CD4-positive, alpha-beta T cell treated with Interferon gamma for 1 hour (primary cell): ENCODE data around the gene PTH.

Experiments used
- DNase-seq: peaks from one replicate; pipeline ENCODE4 v3.0.0-alpha.2; 2020

The PTH gene

DNA sequence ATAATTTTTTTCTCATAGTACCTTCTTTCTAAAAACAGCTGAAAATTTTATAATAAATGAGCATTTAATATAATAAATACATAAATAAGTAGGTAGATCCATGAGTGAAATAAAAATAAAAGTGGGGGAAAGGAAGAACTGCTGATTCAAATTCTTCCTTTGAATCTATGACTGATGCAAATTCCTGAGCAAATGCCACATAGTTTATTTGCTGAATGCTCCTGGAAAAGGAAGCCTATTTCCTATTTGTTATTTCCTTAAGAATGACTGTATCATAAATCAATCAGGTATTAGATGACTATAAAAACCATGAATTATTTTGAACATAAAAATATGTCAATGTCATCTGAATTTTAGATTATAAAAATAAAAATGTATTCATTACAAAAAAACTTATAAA lies 49.4 kb downstream of the PTH start:
- DNase-seq, result no peak

DNA sequence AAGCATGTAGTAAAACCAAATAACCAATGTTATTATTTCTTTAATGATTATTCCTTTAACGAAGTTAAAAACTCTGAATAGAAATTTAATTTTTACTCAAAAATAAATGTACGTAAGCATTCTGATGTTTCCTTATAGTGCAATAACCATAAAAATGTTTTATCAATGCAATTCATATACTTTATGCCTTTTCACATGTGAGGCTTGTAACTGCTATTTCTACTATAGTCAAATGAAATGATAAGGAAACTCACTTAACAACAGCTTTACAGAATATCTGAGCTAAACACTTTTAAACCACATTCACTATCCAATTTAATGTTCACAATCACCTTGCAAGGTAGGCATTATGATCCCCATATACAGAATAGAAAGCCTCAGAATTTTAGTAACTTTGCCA lies 50.2 kb downstream of the PTH start:
- DNase-seq, result no peak
